Psoas muscle (tissue), 8 donors: ENCODE data around the gene TGFBR2. TPM values are rescaled to one million over a fixed set of nuclear protein-coding genes. Genes with fewer than 3 reads are reported as not detected.

ENCODE experiments used
- ATAC-seq, 4 donors: fragments of 200-7000 bp; cut with Tn5 transposase; one replicate each; pipeline ENCODE4 v1.9.1; 2020; ENCODE audit warnings: moderate library complexity in 3 of 4, mild to moderate bottlenecking in 2 of 4
- DNase-seq, 2 donors: peaks; one replicate each; pipeline ENCODE4 v3.0.0-alpha.2; 2020
- H3K27ac ChIP-seq: fragments of 200-600 bp; one replicate; pipeline ENCODE4 v1.8.0; 2022
- H3K27me3 ChIP-seq, 3 donors: fragments of 200-600 bp in 1 of 3; one replicate each; pipeline versions ENCODE4 v1.6.1 to v1.8.0; 2013 to 2022; ENCODE audit warnings: low read length in 2 of 3, mild to moderate bottlenecking in 2 of 3, moderate library complexity in 1 of 3; ENCODE audit not compliant: insufficient read depth in 3 of 3
- H3K36me3 ChIP-seq, 2 donors: fragments of 200-600 bp in 1 of 2; one replicate each; pipeline versions ENCODE4 v1.6.1 to v1.8.0; 2013 to 2022; ENCODE audit warnings: low read depth in 1 of 2, mild to moderate bottlenecking in 1 of 2, moderate library complexity in 1 of 2; ENCODE audit not compliant: insufficient read depth in 1 of 2
- H3K4me1 ChIP-seq: fragments of 200-600 bp; one replicate; pipeline ENCODE4 v1.8.0; 2022
- H3K4me3 ChIP-seq: fragments of 200-600 bp; one replicate; pipeline ENCODE4 v1.8.0; 2022; ENCODE audit warnings: mild to moderate bottlenecking
- H3K9me3 ChIP-seq: fragments of 200-600 bp; one replicate; pipeline ENCODE4 v1.8.0; 2022
- CTCF ChIP-seq: fragments of 200-600 bp; IDR thresholded peaks from one replicate; pipeline ENCODE4 v1.8.0; 2022; ENCODE audit warnings: antibody characterized with exemption
- WGBS, 3 donors: extraction: QIAGEN DNeasy Blood & Tissue Kit; methylation state at CpG; one replicate each; pipeline versions ENCODE4 v1.1.6 to v1.1.7; 2013; 5-methylcytosine and 5-hydroxymethylcytosine counted together
- intact Hi-C, 2 donors: fragments of 100-400 bp; cut with DNase I; formaldehyde crosslinking; loops; one replicate each; pipeline versions ENCODE4 v1.11.0 to v1.14.2; 2022
- polyA plus RNA-seq, 3 donors: library from polyadenylated mRNA; stranded (reverse); fragments of 200-250 nt; gene quantifications; one replicate each; pipeline ENCODE4 v1.2.3, GENCODE V29; 2013
- total RNA-seq, 4 donors: library from RNA; stranded (reverse); fragmentation: NEBNext Ultra II Directional in 2 of 4; extraction: Animal tissue kit (Norgen Biotek cat#: 25700) in 2 of 4; gene quantifications; one replicate each; pipeline versions ENCODE4 v1.2.1 to v1.2.4, GENCODE V29; 2021 to 2023
- donor health status: healthy with polysubstance abuse.
- donor health status: DM: no; HTN: no; CAD: no; lungs with moderate emphysema.
- donor health status: Bipolar disorder and iron deficiency.
- donor health status: healthy.
- donor health status: DM: yes; HTN: yes; CAD: no.
- donor health status: DM: no; HTN: no; CAD: no.
- donor health status: DM: no; HTN: no; CAD: no.
- donor health status: DM: yes; HTN: yes; CAD: no.

TGFBR2 gene
- total and polyA plus RNA-seq, 7 donors, result 19.7 to 58.8 (median 42.6) TPM

DNA sequence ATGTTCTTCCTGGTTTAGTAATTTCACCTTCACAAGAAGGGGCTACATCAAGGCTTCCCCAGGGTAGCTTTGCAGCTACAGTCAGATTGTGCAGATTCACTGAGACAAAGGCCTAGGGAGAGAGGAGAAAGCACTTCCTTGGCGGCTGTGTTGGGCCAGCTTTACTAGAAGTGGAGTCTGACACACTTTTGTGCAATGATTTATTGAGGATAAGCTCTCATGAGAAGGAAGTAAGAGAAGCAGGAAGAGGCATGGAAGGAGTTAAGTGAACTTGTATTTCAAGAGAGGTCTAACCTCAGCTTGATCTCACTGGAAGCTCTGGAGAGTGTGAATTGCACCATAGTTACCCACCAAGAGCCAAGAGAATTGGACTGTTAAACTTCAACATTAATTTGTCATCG lies 78.9 kb downstream of the TGFBR2 start:
- Histone ChIP-seq H3K36me3 (peaks cover 6 to 27% of the 10 kb centered on the region in 2 donors), H3K4me1 (peaks cover 54% of the 10 kb centered on the region), H3K27ac (no peak overlapping the region), H3K9me3 (no peaks in the 10 kb centered on the region), H3K4me3 (no peak overlapping the region), H3K27me3 (no peaks in the 10 kb centered on the region)
- no peak for TF ChIP-seq CTCF
- DNase-seq, result no peak
- peak in 2 of 4 donors; percentile 28 for ATAC-seq
- 84 to 97% (median 95%) methylated on average over 2 of the region's 2 CpGs for WGBS, 3 donors
- intact Hi-C loops, result loop anchor here in 1 of 2 donors (10.0 kb wide), 1 partner anchor 240 kb away; no protein-coding TSS in a partner anchor

GRCh38 chr3:30686176-30686575 lies 79.8 kb downstream of the TGFBR2 start:
- no peaks in the 10 kb centered on the region for H3K27me3 ChIP-seq
- 94 to 97% (median 95%) methylated on average over 2 of the region's 2 CpGs for WGBS, 3 donors
- no peak for ATAC-seq
- H3K9me3 ChIP-seq, result no peaks in the 10 kb centered on the region
- H3K27ac ChIP-seq, result no peak overlapping the region
- no peak for TF ChIP-seq CTCF
- no peak for DNase-seq
- H3K4me3 ChIP-seq, result no peak overlapping the region
- intact Hi-C loops, result loop anchor here in 1 of 2 donors (10.0 kb wide), 1 partner anchor 241 kb away; no protein-coding TSS in a partner anchor
- peaks cover 4 to 35% of the 10 kb centered on the region in 2 donors for H3K36me3 ChIP-seq
- peaks cover 56% of the 10 kb centered on the region for H3K4me1 ChIP-seq

DNA sequence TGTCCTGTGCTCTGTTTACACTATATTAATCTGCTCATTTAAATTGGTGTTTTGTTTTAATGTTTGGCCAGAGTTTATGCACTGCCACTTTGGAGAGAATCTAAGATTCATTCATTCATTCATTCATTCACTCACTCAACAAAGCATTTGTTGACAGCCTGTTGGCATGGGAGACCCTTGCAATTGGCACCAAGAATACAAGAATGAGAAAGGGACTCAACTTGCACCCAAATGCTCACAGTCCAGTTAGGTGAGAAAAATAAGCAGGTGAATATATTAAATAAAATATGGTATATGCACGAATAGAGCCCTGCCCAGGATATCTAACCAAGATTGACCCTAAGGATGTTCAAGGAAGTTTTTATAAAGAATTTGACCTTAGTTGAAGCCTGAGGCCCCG lies 80.4 kb downstream of the TGFBR2 start:
- DNase-seq, result no peak
- Histone ChIP-seq H3K36me3 (peaks cover 4 to 40% of the 10 kb centered on the region in 2 donors), H3K9me3 (no peaks in the 10 kb centered on the region), H3K27me3 (no peaks in the 10 kb centered on the region), H3K27ac (no peak overlapping the region), H3K4me1 (peaks cover 54% of the 10 kb centered on the region), H3K4me3 (no peak overlapping the region)
- intact Hi-C loops, result loop anchor here in 1 of 2 donors (10.0 kb wide), 1 partner anchor 242 kb away; no protein-coding TSS in a partner anchor
- 39 to 81% (median 77%) methylated on average over 2 of the region's 2 CpGs for WGBS, 3 donors
- no peak for ATAC-seq
- no peak for TF ChIP-seq CTCF

- Histone ChIP-seq H3K36me3 (peaks cover 4 to 53% of the 10 kb centered on the region in 2 donors), H3K4me1 (peaks cover 44% of the 10 kb centered on the region), H3K27ac (peak overlapping the region; percentile 61), H3K4me3 (no peak overlapping the region), H3K27me3 (no peaks in the 10 kb centered on the region), H3K9me3 (no peaks in the 10 kb centered on the region)
- no peak for TF ChIP-seq CTCF
- intact Hi-C loops, result loop anchor here in 1 of 2 donors (10.0 kb wide), 1 partner anchor 243 kb away; no protein-coding TSS in a partner anchor
- 82 to 95% (median 89%) methylated on average over 8 of the region's 8 CpGs for WGBS, 3 donors
- ATAC-seq (no peak), DNase-seq (no peak)
Measured at GRCh38 chr3:30687930-30688570, 81.6 kb downstream of the TGFBR2 start.
